H1 (cell line): ENCODE results near the gene ADAT3. TPM values are rescaled to one million over a fixed set of nuclear protein-coding genes. Genes with fewer than 3 reads are reported as not detected.

ENCODE experiments used
- BACH1 ChIP-seq: IDR thresholded peaks from 2 replicates; pipeline ENCODE4 v1.6.1; 2012; ENCODE audit warnings: low read length, improper control_type of control experiment
- BCL11A ChIP-seq, 2 experiments: IDR thresholded peaks; one replicate each; pipeline ENCODE4 v1.6.1; 2011; ENCODE audit warnings: low read depth in 2 of 2, low read length in 2 of 2, mild to moderate bottlenecking in 2 of 2
- CBX5 ChIP-seq: fragments of 300-800, 300-1000 bp; sonication (generic); IDR thresholded peaks from 2 replicates; pipeline ENCODE4 v1.7.1; 2016; ENCODE audit warnings: antibody characterized with exemption, low read length, low read depth
- CREB1 ChIP-seq: IDR thresholded peaks from 2 replicates; pipeline ENCODE4 v1.6.1; 2012; ENCODE audit warnings: inconsistent platforms
- GABPA ChIP-seq: IDR thresholded peaks from 2 replicates; pipeline ENCODE4 v1.6.1; 2011; ENCODE audit warnings: mild to moderate bottlenecking, low read length, moderate library complexity, borderline replicate concordance; ENCODE audit not compliant: insufficient read depth
- PHF8 ChIP-seq: fragments of 200-600 bp; sonication (generic); conservative IDR thresholded peaks from 2 replicates; pipeline ENCODE4 v1.7.1; 2012; ENCODE audit warnings: low read depth, mild to moderate bottlenecking, inconsistent platforms, low read length, moderate library complexity
- RBBP5 ChIP-seq: IDR thresholded peaks from 2 replicates; pipeline ENCODE4 v1.7.1; 2012; ENCODE audit warnings: low read depth, mild to moderate bottlenecking, inconsistent platforms, low read length, moderate library complexity, borderline replicate concordance
- TEAD4 ChIP-seq: IDR thresholded peaks from 2 replicates; pipeline ENCODE4 v1.6.1; 2012; ENCODE audit warnings: low read depth, low read length, inconsistent platforms, mixed read lengths
- YY1 ChIP-seq: IDR thresholded peaks from 2 replicates; pipeline ENCODE4 v1.6.1; 2011; ENCODE audit warnings: low read depth, mild to moderate bottlenecking, low read length
- polyA plus RNA-seq, 7 experiments: library from polyadenylated mRNA; depleted of rRNA in 3 of 7; stranded (reverse) in 5 of 7; unstranded in 2 of 7; fragments of >200 nt in 5 of 7; fragments of 200-250 nt in 2 of 7; gene quantifications; 1 replicate in 5 of 7; 2 replicates in 1 of 7; 4 replicates in 1 of 7; pipeline versions ENCODE4 v1.2.1 to v1.2.3, GENCODE V29; 2011 to 2013; ENCODE audit warnings: missing spikeins in 2 of 7, mixed read lengths in 2 of 7
- total RNA-seq: library from RNA; stranded (reverse); fragmentation: NEBNext Ultra II Directional; extraction: Animal tissue kit (Norgen Biotek cat#: 25700); gene quantifications from 2 replicates; pipeline ENCODE4 v1.2.1, GENCODE V29; 2021
- TF ChIP-seq, protein P1 (sequence below): IDR thresholded peaks from 2 replicates; pipeline ENCODE4 v1.6.1; 2012; ENCODE audit warnings: inconsistent platforms

The ADAT3 gene
- total and polyA plus RNA-seq, 2 of the 8 experiments (the other 6 are each of a cell fraction or from before 2014, with no cell fraction given) = 5.4 to 10.8 TPM

- TF ChIP-seq TEAD4 (no peak), GABPA (no peak), RBBP5 (no peak), BCL11A (IDR thresholded peaks at IDR 0.05; ENCODE audit: low read depth in 2 of 2, low read length in 2 of 2) (no peak), BACH1 (no peak), CBX5 (no peak), YY1 (peak; percentile 61), CREB1 (no peak), PHF8 (no peak)
- TF ChIP-seq, protein P1, sequence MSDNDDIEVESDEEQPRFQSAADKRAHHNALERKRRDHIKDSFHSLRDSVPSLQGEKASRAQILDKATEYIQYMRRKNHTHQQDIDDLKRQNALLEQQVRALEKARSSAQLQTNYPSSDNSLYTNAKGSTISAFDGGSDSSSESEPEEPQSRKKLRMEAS = peak; percentile 61
Measured at GRCh38 chr19:1856698-1857603, 48.2 kb upstream of the ADAT3 start (continued).
